Smooth muscle cell of the brain vasculature (primary cell): ENCODE results near the gene ENO4.

ENCODE experiments used
- DNase-seq: peaks from one replicate; pipeline ENCODE4 v3.0.0-alpha.2; 2012; ENCODE audit warnings: low read depth, low spot score

Gene ENO4

DNA sequence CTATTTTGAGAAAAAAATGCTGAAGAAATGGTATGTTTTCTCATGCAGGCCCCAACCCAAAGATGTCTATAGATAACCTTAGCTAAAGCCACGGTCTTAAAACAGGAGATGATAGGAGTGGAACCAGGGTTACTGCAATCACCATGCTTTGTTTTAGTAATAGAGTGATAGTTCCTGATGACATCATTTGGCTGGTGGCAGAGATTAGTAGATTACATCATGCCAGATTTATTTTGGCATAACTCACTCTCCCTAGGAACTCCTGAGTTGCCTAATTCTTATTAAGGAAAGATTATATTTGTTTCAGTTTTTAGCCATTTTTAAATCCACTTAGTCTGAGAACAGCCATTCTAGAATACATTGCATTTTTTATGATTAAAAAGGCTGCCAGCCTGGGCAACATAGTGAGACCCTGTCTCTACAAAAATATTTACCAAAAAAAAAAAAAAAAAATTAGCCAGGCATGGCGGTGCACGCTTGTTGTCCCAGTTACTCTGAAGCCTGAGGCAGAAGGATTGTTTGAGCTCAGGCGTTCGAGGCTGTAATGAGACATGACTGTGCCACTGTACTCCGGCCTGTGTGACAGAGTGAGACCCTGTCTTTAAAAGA, 17.8 kb downstream of the ENO4 start:
- DNase-seq, result no peak

GRCh38 chr10:116868198-116868676, 18.9 kb downstream of the ENO4 start:
- no peak for DNase-seq

DNA sequence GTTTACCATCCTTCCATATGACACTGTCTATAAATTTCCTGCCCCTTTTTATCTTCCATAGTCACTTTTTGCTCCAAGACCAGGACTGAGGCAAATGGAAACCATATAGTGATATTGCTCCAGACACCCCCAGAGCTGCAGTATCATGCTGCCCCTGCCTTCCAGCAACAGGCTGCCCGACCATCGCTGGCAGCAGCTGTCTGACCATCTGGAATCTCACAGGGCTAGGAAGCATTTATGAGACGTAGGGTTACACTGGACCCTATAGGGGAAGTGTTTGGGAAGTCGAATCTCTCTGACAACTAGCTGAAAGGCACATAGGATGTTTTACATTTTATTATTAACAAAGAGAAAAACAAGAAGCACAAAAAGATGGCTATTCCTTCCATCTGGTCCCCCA, 19.4 kb downstream of the ENO4 start:
- DNase-seq, result no peak

DNA sequence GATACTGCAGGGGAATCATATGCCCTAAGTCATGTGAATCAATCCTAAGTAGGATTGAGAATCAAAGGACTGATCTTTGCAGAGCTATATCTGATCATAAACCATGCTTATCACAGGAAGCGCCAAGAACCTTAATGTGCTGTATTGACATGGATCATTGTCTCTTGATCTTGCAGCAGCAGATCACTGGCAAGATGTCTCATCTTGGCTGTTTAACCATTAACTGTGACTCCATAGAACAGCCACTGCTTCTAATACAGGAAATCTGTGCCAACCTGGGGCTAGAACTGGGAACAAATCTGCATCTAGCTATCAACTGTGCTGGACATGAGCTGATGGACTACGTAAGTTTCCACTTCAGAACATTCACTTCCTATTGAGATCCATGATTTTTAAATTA, 21.6 kb downstream of the ENO4 start:
- no peak for DNase-seq

DNA sequence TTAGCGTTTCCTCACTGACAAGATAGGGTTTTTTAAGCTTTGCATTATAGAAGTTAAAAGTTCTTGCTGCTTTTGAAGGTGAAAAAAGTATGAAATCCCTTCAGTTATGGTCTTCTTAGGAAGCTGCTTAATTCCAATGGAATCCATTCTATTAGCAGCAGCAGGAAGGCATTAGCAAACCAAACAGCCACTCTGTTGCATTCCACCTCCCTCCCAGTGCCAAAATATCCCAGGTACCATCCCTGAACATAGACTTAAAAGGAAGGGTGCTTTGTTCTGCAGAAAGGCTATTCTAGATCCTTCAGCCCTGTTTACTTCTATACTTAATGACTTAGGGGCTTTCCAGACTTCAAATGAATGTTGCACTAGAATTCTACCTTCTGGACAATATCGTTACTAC, 23.8 kb downstream of the ENO4 start:
- DNase-seq, result no peak

- DNase-seq, result no peak
Observed at GRCh38 chr10:116875897-116876296, 26.6 kb downstream of the ENO4 start.

- DNase-seq, result no peak
Observed at GRCh38 chr10:116877391-116877790, 28.1 kb downstream of the ENO4 start.

DNA sequence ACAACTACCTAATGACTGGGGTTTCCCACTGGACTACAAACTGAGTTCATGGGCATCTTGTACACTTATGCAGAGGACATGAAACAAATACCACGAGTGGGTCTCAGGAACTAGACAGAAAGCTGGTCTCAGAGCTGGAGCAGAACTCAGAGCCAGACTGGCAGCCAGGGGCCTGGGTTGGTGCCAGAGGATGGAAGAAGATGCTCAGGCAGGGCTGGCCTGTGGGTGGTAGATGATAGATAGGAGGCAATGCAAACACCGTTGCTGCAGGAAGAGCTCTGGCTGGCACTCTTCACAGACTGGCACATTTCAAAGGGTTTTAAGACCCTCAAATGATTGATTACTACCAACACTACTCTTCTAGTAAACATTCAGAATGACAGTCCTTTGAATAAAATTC, 28.8 kb downstream of the ENO4 start:
- DNase-seq, result no peak

DNA sequence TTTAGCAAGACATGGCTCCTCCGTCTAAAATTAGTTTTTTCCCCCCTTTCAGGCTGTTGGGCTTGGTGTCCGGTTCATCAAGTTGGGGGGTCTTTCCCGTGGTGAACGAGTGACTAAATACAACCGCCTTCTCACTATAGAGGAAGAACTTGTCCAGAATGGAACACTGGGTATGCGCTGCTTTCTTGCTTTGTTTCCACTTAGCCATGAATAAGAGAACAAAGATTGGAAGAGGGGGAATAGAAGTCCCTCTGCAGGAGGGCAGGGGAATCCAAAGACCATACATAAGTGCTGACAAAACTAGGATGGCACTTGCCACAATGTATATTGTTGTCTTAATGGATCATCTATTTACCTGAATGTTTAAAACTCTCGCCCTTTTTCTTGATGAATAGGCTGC, 30.5 kb downstream of the ENO4 start:
- DNase-seq, result no peak

DNA sequence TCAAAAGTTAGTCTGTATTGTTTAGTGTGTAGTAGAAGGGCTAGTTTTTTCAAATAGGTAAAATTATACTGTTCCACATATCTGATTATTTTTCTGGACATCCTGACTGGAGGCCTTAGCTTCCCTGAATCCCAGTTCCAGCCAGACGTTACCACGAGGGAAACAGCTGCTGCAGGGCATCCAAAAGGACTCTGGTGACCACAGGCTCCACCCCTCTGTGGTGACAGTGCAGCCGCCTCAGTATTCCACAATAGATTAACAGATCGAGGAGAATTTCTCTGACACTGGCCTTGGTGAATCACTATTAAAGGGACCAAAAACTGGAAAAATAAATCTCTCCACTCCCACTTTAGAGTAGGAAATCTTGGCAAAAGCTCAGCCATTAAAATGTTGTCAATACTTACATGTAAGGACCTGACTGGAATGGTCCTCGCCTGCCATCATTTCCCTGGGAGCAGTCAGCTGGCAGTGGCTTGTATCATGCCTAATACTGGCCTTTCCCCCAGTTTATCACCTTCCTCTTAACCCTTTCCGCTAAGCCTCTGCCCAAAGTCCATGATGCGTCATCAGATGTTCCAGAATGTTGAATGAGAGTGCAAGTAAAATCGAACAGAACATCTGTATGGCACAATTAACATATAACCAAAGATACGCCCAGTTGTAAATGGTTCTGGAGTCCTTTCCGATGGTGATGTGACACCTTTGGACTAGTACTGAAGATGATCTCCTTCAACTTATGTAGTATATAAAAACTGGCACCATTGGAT, 31.6 kb downstream of the ENO4 start:
- DNase-seq, result no peak

GRCh38 chr10:116882639-116883038, 33.3 kb downstream of the ENO4 start:
- DNase-seq, result no peak

GRCh38 chr10:116886772-116887171, 37.5 kb downstream of the ENO4 start:
- DNase-seq, result no peak

DNA sequence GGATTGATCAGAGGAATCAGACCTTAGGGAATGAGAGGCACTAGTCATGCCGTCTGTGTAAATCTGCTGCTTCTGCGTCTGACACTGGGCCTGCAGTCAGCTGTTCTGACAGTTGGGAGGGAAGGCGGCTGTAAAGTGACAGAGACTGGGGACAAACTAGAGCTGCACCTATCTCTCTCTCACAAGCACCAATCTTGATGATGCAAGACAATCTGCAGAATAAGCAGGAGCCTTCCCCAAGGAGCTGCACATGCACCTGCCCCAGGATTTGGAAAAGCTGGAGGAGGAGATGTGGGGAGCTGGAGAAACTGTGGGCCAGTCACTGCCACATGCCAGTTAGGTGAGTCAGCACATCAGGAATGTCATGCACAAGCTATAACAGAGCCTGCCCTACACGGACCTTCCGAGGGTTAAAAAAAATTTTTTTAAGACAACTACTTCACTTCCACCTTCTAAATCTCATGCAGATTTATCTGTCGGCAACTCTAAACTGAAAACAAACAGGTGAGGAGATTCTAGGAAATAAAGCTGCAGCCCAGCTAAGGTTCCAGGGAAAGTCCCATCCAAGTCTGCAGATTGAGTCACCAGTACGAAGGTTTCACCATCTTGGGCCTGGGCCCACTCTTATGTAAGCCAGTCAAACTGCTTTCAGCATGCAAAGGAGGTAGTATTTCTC, 39.2 kb downstream of the ENO4 start:
- DNase-seq, result no peak

DNA sequence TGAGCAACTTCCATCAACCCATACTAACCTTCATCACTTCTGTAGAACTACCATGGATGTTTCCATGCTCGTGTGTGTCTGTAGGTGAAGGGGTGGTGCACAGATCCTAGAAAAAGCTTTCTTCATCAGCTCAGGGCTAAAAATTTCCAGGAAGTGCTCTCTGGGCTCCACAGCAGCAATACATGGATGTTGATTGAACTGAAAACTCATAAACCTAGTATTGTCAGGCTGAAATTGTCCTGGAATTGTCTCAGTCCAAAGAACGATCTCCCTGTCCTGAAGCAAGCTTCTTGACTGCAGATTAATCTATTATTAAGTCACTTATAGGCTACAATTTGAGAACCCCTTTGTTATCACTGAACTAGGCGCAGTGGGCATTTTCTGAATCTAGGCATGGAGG, 39.8 kb downstream of the ENO4 start:
- no peak for DNase-seq

GRCh38 chr10:116891208-116891607, 41.9 kb downstream of the ENO4 start:
- peak; percentile 84 for DNase-seq

DNA sequence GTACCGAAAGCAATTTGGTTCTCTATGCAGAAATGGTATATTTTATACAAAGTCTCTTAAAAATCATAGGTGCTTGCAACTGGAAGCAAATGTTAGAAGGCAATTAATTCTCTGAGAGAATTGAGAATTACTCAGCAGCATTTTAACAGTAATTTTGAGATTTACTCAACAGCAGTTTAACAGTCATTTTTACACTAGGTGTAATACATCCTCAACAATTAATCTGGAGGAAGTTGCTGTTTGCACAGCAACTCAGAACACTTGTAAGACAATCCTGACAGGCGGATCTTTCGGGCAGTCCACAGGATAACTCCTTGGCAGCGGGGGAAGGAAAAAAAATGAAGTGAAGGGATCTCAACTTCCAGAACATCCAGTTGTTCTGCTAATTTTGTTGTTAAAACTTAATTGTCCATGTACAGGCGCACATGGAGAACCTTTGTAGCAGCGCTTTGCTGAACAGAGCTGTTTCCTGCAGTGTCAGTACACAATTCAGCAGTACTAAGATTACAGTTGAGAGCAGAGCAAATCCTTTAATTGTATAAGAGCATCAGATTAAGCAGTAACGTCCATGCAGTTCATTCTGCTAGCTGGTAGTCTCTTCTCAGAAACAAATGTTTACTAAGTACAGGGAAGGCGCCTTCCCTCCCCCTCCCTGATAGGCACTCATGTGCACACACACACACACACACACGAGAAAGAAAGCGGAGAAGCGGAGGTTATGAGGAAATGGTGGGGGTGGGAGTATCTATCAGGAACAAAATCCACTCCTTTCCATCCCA, 43.8 kb downstream of the ENO4 start:
- DNase-seq, result no peak

- no peak for DNase-seq
Observed at GRCh38 chr10:116893686-116894037, 44.4 kb downstream of the ENO4 start.

DNA sequence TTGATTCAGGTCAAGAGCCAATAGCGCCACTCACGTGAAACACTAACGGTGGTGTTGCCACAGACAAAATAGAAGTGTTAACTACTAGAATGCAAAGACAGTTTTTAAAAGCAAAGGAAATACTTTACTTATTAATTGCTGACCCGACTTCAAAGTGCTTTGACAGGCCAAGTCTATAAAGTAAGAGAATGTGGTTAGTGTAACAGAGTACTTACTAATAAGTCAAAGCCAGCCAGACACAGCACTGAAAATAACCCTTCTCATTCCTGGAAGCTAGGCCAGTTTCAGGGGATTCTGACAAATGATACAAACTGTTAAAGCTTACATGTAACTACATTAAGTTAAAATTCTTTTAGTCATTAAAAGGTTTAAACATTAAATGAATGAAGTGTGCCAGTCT, 50.3 kb downstream of the ENO4 start:
- DNase-seq, result no peak

DNA sequence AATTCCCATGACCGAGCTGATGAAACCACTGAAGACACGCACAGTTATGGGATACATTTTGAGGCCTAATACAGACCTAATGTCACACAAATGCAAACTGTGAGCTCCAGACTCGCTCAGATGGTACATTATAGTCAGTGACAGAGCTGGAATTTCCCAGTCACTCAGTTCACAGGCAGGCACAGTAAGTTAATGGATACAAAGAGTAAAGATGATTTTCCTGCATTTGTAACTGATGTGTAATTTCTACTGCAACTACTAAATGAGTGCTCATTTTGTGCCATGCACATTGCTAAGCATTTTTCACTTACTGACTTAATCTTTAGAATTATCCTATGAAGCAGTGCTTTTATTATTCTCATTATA, 56.5 kb downstream of the ENO4 start:
- DNase-seq, result no peak

DNA sequence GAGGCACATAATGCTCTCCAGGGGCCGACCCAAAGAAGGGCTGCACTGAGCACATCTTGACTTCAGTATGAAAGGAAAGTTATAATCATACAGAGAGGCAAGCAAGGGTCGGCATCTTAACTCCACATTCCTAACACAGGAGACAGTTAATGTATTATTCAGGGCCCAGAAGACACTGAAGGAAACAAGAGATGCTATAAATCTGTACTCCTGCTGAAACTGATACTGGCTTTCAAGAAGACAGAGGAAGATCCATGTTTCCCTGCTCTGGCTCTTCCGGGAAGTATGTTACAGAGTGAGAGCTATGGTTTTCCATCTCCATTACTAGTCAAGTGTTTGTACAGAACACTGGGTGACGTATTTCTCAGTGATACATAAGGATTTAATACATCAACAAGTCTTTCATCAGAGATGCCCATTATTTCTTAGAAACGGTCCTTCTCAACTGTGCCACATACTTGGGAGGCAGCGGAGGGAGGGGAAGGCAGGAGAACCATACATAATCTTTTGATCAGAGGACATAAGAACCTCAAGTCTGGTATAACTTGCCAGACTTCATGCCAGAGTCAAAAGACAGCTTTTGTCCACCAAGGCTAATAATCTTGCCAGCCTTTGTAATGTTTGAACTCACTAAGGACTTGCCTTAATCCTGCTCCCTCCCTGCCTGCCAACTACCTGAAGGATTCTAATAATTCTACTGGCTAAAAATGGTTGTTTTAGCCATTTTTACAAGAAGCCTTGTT, 58.1 kb downstream of the ENO4 start:
- DNase-seq, result no peak

DNA sequence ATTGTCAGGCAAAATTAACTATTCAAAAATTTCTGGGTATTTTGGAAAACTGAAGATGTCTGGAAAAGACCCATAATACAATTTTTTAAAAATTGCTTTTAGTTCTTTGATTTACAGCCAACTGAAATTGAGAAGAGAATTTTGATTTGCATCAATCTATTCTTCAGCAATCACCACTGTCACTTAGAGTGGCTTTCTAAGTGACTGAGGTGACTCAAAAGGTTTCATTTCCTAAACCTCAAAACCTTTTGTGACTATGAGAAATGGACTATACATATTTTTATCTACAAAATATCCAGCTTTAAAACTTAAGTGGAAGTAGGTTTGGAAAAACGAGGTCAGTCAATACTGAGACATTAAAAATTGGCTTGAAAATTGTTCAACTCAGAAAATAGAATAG, 60.0 kb downstream of the ENO4 start:
- no peak for DNase-seq

DNA sequence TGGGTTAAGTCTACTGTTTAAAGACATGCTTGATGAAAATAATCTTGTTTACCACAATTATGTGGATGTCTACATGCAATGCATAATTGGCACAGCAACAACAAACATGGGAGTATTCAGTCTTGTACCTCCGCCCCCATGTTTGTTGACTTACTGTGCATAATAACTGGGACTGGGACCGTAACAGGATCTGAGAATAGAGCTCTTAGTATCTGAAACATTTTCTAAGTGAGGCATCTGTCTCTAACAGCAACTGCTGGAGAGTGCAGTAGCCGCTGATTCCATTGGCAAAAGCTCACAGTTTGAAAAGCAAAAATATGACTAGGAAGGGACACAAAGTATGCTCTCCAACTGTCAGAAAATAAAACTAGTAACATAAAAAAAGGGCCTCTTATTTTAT, 61.6 kb downstream of the ENO4 start:
- no peak for DNase-seq
